ENCODE measurements around the gene LGI1.

Gene LGI1

GRCh38 chr10:93757801-93758507 lies at the start of gene LGI1:
TSS of gene LGI1 (plus strand) at chr10:93757936. CDS start at chr10:93758145, 209 bp downstream.
- DNase-seq, result no peak

- DNase-seq, result no peak
These were observed 47.3 kb upstream of the LGI1 start for GRCh38 chr10:93710333-93710909.

GRCh38 chr10:93711891-93712290 lies 45.8 kb upstream of the LGI1 start:
- no peak for DNase-seq

- no peak for DNase-seq
These were observed 45.1 kb upstream of the LGI1 start for GRCh38 chr10:93712593-93712992.

- no peak for DNase-seq
These were observed 42.4 kb upstream of the LGI1 start for GRCh38 chr10:93715345-93715744.

GRCh38 chr10:93716766-93717165 lies 41.0 kb upstream of the LGI1 start:
- DNase-seq, result no peak

- no peak for DNase-seq
These were observed 38.6 kb upstream of the LGI1 start for GRCh38 chr10:93718937-93719725.

GRCh38 chr10:93719901-93720300 lies 37.8 kb upstream of the LGI1 start:
- no peak for DNase-seq

- no peak for DNase-seq
These were observed 35.2 kb upstream of the LGI1 start for GRCh38 chr10:93722550-93722949.

- no peak for DNase-seq
These were observed 34.6 kb upstream of the LGI1 start for GRCh38 chr10:93723153-93723552.

GRCh38 chr10:93726024-93726423 lies 31.7 kb upstream of the LGI1 start:
- DNase-seq, result no peak

- DNase-seq, result no peak
These were observed 16.4 kb upstream of the LGI1 start for GRCh38 chr10:93741367-93741766.

- no peak for DNase-seq
These were observed 14.9 kb upstream of the LGI1 start for GRCh38 chr10:93742633-93743349.

- DNase-seq, result no peak
These were observed 12.2 kb upstream of the LGI1 start for GRCh38 chr10:93745408-93746065.

GRCh38 chr10:93746844-93747284 lies 10.9 kb upstream of the LGI1 start:
- DNase-seq, result no peak

GRCh38 chr10:93749218-93749799 lies 8.4 kb upstream of the LGI1 start:
- DNase-seq, result no peak

- no peak for DNase-seq
These were observed 6.6 kb upstream of the LGI1 start for GRCh38 chr10:93751124-93751523.

- no peak for DNase-seq
These were observed 5.9 kb upstream of the LGI1 start for GRCh38 chr10:93751832-93752231.

GRCh38 chr10:93752761-93753160 lies 5.0 kb upstream of the LGI1 start:
- DNase-seq, result no peak

GRCh38 chr10:93753621-93754250 lies 4.0 kb upstream of the LGI1 start:
- DNase-seq, result no peak

- no peak for DNase-seq
These were observed 3.0 kb upstream of the LGI1 start for GRCh38 chr10:93754761-93755160.
